ENCODE results near the gene TSHZ2.

DNA sequence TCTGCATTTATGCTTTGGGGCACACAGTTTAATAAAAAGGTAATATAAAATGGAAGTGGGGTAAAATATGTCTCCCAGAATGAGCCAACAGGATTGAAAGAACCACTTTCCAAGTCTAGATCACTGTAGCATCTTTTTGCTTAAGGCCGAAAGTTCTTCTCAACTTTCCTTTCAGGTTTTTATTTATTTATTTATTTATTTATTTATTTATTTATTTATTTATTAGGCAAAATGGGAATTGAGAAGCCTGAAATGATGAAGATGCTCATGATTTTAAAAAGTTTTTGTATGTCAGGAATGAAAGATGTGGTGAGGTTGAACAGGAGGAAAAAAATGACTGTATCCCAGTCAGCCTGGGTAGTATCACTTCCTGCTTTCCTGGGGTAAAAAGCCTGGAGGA lies 24.0 kb downstream of the TSHZ2 start:
- TF ChIP-seq, protein P1, sequence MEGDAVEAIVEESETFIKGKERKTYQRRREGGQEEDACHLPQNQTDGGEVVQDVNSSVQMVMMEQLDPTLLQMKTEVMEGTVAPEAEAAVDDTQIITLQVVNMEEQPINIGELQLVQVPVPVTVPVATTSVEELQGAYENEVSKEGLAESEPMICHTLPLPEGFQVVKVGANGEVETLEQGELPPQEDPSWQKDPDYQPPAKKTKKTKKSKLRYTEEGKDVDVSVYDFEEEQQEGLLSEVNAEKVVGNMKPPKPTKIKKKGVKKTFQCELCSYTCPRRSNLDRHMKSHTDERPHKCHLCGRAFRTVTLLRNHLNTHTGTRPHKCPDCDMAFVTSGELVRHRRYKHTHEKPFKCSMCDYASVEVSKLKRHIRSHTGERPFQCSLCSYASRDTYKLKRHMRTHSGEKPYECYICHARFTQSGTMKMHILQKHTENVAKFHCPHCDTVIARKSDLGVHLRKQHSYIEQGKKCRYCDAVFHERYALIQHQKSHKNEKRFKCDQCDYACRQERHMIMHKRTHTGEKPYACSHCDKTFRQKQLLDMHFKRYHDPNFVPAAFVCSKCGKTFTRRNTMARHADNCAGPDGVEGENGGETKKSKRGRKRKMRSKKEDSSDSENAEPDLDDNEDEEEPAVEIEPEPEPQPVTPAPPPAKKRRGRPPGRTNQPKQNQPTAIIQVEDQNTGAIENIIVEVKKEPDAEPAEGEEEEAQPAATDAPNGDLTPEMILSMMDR (IDR thresholded peaks at IDR 0.05 in 4 of 5, conservative IDR thresholded peaks at IDR 0.05 in 1 of 5) = no peak
- no peak for TF ChIP-seq POLR2A (IDR thresholded peaks at IDR 0.05)
